Measurements from ENCODE around the gene SEPHS1.
"Not testable (repeated sequence)": the region's sequence is repeated elsewhere in the genome, so short reads cannot be mapped to it uniquely, and the experiment has no call there.

Gene SEPHS1, protein sequence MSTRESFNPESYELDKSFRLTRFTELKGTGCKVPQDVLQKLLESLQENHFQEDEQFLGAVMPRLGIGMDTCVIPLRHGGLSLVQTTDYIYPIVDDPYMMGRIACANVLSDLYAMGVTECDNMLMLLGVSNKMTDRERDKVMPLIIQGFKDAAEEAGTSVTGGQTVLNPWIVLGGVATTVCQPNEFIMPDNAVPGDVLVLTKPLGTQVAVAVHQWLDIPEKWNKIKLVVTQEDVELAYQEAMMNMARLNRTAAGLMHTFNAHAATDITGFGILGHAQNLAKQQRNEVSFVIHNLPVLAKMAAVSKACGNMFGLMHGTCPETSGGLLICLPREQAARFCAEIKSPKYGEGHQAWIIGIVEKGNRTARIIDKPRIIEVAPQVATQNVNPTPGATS

DNA sequence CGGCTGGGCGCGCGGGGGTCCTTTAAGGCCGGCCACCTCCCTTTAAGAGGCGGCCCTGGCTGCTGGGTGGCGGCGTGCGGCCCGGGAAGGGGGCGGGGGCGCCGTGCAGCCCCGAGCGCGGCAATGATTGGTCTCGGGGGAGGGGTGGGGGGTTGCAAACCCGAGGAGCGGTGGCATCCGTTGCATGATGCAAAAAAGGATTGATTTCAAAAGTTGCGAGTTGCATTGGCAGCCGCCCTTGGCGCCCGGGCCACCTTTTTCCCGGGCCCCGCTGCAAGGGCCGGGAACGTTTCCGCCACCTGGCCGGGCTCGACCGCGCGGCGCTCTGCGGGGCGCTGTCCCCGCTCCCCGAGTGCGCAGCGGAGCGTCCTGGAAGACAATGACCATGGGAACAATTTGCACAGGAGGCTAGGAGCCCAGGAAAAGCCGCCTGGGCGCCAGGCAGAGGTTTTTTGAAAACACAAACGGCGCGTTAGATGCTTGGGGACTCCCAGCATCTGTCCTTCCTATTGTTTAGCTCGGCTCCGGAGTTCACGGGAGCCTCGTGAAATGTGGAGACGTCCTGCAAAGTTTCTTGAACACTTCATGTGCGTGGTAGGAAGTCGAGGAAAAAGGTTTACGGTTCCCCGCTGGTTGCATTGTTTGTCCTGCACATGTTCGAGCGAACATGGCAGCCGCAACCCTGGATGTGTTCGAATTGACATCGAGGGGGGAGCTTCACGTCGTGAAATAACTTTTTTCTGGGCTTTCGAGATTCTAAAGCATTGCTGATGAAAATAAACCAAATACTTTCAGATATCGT is at the start of gene SEPHS1:
Gene SEPHS1 (minus strand): TSS at position 78 of the 802 bp plus-strand sequence. CDS start 3,343 bp downstream, outside the sequence.
- peak; percentile 55 for DNase-seq (ENCODE audit: low read depth)

GRCh38 chr10:13397052-13397451 is 49.0 kb upstream of the SEPHS1 start:
- no peak for DNase-seq (ENCODE audit: low read depth)

- DNase-seq (ENCODE audit: low read depth): no peak
Observed at GRCh38 chr10:13396369-13396768, 48.3 kb upstream of the SEPHS1 start.

DNA sequence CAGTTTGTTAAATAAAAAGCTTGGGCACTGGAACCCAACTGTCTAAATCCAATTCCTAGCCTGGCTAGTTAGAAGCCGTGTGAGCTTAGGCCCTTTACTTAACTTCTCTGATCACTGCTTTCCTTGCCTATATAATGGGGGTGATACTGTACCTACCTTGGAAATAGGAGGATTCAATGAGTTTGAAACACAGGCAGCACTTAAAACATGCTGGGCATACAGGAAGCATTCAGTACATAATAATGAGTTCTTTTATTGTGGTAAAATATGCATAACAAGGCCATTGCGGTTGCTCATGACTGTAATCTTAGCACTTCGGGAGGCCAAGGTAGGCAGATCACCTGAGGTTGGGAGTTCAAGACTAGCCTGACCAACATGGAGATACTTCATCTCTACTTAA is 47.4 kb upstream of the SEPHS1 start:
- DNase-seq (ENCODE audit: low read depth): no peak

DNA sequence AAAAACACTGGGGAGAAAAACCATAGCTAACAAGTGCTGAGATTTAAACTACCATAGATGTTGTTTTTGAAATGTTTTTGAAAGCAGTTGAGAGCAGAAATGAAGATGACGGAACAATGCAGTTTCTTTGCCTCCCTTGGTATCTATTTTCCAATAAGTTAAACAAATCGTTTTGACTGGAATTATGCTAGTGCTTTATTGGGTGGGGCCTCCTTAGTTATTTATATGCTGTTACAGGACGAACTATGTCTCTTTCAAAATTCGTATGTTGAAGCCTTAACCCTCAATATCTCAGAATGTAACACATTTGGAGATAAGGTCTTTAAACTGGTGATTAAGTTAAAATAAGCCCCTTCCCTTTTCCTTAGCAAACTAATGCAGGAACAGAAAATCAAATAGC is 45.5 kb upstream of the SEPHS1 start:
- no peak for DNase-seq (ENCODE audit: low read depth)

- DNase-seq (ENCODE audit: low read depth): no peak
Observed at GRCh38 chr10:13392701-13393100, 44.6 kb upstream of the SEPHS1 start.

DNA sequence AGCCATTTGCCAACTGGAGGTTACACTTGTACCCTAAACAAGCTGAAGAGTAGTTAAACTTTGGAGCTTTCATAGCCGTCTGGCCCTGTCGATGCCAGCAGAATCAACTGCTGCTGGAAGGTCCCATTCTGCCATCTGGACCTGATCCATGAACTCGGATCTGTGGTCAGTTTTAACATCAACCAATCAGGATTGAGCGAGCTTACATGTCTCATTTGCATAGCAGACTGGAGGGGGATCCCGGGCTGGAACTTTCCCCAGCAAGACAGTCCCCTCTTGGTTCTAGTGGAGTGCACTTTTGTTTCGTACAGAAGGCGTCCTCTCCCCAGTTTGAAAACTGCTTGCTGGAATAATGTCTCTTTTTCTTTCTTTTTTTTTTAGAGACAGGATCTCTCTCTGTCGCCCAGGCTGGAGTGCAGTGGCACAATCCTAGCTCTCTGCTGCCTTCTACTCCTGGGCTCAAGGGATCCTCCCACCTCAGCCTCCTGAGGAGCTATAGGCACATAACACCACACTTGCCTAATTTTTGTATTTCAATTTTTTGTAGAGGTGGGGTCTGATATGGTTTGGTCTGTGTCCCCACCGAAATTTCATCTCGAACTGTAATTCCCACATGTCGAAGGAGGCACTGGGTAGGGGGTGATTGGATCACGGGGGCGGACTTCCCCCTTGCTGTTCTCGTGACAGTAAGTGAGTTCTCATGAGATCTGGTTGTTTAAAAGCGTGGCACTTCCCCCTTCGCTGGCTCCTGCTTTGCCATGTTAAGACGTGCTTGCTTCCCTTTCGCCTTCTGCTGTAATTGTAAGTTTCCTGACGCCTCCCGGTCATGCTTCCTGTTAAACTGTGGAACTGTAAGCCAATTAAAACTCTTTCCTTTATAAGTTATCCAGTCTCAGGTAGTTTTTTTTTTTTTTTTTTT is 42.8 kb upstream of the SEPHS1 start:
- no peak for DNase-seq (ENCODE audit: low read depth)

DNA sequence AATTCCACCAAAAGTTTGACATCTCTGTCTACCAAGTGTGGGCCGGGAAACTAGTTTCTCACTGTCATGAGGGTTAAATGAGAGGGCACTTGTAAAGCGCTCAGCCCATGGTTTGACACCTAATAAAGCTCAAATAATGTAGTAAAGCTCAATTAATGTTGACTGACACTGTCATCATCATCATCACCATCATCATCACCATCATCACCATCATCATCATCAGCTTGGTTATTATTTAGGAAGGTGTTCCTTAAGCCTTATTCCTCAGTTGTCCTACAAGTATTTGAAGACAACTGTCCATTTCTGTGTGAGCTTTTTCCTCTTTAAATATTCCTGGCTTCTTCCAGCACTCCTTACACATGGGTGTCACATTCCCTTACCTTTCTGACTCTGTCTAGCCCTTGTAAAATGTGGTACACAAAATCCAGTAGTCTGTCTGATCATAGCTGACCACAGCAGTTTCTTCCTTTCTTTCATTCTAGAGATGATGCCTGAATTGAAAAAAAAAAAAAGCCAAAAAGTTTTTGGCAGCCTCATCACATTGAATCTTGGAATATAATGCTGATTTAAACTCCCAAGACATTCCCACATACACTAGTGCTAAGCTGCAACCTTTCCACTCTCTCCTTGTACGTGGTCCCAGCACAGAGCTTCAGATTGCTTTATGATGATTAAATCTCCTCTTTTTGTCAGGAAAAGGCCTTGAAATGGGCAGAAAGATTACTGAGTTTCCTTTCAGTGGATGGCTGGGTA is 40.6 kb upstream of the SEPHS1 start:
- DNase-seq (ENCODE audit: low read depth): no peak

DNA sequence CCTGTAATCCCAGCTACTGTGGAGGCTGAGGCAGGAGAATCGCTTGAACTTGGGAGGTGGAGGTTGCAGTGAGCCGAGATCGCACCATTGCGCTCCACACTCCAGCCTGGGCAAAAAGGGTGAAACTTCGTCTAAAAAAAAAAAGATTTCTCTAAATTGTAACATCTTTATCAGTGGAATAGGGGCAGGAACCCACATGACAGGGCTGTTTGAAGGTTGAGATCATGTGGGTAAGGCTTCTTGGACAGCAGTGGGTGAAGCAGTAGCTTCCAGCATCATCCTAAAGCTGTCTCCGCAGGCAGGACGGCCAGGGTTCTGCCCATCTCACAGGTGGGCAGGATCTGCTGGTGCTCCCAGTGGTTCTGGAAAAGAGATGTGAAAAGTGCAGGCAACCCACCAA is 37.9 kb upstream of the SEPHS1 start:
- no peak for DNase-seq (ENCODE audit: low read depth)

DNA sequence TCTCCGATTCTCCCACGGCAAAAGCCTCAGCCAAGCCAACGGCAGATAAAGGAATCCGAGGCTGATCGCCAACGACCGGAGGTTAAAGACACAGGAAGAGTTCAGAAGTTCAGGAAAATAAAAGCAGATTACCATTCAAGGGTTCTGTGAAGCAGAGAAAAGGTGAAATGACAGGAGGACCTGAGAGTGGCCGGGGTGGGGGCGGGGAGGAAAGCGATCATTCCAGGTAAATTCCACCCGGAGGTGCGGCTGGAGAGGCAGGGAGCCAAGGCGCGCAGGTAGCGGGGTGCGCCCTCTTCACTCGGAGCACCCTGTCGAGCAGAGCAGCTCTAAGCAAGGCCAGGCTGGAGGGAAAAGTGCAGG is 35.3 kb upstream of the SEPHS1 start:
- DNase-seq (ENCODE audit: low read depth): no peak

DNA sequence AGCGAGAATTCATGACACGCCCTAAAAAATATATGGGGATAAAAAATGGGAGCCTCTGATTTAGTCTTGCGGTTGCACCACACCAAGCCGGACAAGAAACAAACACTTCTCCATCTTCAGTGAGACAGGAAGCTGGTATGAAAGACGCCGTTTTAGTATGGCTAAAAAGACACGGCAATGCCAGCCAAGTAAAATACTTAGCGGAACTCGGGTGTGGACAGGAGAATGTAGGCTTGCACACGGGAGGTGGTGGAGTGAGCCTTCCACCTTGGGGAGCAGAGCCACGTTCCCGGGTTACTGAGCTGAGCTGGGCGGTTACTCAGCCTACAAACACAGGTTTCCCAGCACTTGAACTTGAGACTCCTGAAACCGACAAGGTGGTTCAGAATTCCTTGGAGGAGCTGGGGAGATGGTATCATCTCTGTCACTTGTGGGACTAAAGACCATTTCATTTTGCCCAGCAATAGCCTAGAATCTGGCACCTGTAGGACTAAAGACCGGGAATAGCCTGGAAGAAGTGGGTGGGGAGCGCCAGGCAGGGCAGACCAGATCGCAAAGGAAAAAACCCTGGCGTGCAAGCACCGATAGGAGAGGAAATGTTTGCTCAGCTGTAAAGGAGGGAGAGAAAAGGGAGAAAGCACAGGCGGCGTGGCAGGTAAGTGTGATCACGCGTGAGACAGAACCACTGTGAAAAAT is 34.8 kb upstream of the SEPHS1 start:
- no peak for DNase-seq (ENCODE audit: low read depth)

DNA sequence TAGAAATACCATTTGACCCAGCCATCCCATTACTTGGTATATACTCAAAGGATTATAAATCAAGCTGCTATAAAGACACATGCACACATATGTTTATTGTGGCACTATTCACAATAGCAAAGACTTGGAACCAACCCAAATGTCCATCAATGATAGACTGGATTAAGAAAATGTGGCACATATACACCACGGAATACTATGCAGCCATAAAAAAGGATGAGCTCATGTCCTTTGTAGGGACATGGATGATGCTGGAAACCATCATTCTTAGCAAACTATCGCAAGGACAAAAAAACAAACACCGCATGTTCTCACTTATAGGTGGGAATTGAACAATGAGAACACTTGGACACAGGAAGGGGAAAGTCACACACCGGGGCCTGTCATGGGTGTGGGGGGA is 31.0 kb upstream of the SEPHS1 start:
- not testable (repeated sequence) for DNase-seq (ENCODE audit: low read depth)

- DNase-seq (ENCODE audit: low read depth): no peak
Observed at GRCh38 chr10:13376746-13377145, 28.7 kb upstream of the SEPHS1 start.

- DNase-seq (ENCODE audit: low read depth): no peak
Observed at GRCh38 chr10:13376297-13376696, 28.2 kb upstream of the SEPHS1 start.

DNA sequence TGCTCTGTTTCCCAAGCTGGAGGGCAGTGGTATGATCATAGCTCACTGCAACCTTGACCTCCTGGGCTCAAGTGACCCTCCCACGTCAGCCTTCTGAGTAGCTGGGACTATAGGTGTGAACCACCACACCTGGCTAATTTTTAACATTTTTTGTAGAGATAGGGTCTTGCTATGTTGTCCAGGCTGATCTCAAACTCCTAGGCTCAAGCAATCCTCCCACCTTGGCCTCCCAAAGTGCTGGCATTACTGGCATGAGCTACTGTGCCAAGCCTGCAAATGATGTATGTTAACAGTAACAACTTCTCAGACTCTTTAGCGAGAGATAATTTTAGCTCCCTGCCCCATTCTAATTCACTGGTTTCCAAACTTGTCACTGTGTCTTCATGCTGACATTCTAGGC is 27.7 kb upstream of the SEPHS1 start:
- DNase-seq (ENCODE audit: low read depth): no peak

- DNase-seq (ENCODE audit: low read depth): no peak
Observed at GRCh38 chr10:13373644-13374043, 25.6 kb upstream of the SEPHS1 start.

DNA sequence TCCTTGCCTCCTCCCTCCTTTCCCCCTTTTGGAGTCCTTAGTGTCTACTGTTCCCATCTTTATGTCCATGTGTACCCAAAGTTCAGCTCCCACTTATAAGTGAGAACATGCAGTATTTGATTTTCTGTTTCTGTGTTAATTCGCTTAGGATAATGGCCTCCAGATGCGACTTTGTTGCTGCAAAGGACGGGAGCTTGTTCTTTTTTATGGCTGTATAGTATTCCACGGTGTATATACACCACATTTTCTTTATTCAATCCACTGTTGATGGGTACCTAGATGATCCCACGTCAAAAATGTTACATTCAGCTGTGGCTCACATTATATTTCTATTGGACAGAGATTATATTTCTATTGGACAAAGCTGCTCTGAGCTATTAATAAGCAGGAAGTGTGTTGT is 24.4 kb upstream of the SEPHS1 start:
- no peak for DNase-seq (ENCODE audit: low read depth)

DNA sequence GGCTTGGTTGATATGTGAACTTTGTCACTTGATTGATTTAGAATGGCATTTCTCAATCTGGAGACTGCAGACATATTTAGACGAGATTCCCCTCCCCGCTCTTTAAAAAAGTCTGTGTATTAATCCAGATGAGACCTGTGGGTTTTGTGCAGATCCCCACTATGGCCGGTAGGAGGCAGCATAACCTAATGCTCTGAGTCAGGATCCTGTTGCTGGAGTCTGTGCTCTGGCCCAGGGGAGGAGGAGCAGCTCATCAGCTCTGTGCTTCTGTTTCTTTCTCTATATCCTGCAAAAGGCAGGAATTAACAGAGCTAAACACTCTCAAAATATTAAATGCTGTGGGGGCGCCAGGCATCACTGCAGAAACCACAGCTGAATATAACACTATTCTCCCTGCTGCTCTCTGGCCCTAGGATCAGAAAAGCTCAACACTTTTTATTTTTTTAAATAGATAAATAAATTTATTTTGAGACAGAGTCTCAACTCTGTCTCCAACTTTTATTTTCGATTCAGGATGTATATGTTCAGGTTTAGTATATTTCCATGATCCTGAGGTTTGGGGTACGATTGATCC is 23.9 kb upstream of the SEPHS1 start:
- peak; percentile 22 for DNase-seq (ENCODE audit: low read depth)

DNA sequence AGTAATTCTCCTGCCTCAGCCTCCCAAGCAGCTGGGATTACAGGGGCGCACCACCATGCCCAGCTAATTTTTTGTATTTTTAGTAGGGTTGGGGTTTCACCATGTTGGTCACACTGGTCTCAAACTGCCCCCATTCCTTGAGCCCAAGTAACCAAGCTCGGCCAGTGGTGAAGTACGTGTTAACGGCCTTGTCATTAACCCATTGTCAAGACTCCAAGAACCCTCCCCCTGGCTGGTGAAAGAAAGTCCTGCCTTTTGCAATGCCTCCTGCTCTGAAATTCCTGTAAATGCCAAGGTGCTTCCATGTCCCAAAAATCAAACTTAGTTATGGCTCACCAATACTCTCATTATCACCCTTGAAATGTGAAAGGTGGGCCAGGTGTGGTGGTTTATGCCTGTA is 18.8 kb upstream of the SEPHS1 start:
- DNase-seq (ENCODE audit: low read depth): no peak

GRCh38 chr10:13365831-13366230 is 17.7 kb upstream of the SEPHS1 start:
- DNase-seq (ENCODE audit: low read depth): no peak

- DNase-seq (ENCODE audit: low read depth): no peak
Observed at GRCh38 chr10:13365243-13365642, 17.1 kb upstream of the SEPHS1 start.

Data from stimulated activated CD8-positive, alpha-beta memory T cell treated with anti-CD3 and anti-CD28 coated beads, Interleukin-15, amount 100 ng/mL, for 24 hours (primary cell).